ENCODE data around the gene SLC22A12. TPM values are rescaled to one million over a fixed set of nuclear protein-coding genes. Genes with fewer than 3 reads are reported as not detected.

The SLC22A12 gene
- polyA plus RNA-seq, 2 of the 4 experiments (the other 2 are of a cell fraction), result not detected

DNA sequence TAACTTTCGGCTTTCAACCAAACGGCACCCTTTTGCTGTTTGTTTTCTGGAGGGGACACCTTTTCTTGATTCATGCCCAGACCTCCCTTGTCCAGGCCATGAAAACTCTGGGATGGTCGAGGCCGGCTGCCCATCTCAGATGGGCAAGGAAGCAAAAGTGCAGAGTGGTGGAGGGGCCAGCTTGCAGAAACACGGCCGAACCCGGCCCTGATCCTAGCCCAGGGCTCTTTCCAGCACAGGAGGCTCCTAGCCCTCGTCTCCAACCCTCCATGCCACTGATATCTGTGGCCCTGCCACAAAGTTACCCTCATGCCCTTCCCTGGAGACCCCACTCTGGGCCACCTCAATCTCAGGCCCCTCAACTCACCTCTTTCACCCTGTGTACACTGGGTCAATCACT, 18.9 kb upstream of the SLC22A12 start:
- no peaks in the 10 kb centered on the region; the same call in 2 of the 3 replicates for H3K4me1 ChIP-seq
- H3K4me3 ChIP-seq, result no peak overlapping the region
- no peak for TF ChIP-seq CTCF (IDR thresholded peaks at IDR 0.05)
- TF ChIP-seq, protein P1, sequence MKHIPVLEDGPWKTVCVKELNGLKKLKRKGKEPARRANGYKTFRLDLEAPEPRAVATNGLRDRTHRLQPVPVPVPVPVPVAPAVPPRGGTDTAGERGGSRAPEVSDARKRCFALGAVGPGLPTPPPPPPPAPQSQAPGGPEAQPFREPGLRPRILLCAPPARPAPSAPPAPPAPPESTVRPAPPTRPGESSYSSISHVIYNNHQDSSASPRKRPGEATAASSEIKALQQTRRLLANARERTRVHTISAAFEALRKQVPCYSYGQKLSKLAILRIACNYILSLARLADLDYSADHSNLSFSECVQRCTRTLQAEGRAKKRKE (CRISPR knock-in tag; IDR thresholded peaks at IDR 0.05; ENCODE audit: low read depth), result no peak
- TF ChIP-seq HOXB5 (CRISPR knock-in tag; IDR thresholded peaks at IDR 0.05), result no peak
- TF ChIP-seq, protein P2, sequence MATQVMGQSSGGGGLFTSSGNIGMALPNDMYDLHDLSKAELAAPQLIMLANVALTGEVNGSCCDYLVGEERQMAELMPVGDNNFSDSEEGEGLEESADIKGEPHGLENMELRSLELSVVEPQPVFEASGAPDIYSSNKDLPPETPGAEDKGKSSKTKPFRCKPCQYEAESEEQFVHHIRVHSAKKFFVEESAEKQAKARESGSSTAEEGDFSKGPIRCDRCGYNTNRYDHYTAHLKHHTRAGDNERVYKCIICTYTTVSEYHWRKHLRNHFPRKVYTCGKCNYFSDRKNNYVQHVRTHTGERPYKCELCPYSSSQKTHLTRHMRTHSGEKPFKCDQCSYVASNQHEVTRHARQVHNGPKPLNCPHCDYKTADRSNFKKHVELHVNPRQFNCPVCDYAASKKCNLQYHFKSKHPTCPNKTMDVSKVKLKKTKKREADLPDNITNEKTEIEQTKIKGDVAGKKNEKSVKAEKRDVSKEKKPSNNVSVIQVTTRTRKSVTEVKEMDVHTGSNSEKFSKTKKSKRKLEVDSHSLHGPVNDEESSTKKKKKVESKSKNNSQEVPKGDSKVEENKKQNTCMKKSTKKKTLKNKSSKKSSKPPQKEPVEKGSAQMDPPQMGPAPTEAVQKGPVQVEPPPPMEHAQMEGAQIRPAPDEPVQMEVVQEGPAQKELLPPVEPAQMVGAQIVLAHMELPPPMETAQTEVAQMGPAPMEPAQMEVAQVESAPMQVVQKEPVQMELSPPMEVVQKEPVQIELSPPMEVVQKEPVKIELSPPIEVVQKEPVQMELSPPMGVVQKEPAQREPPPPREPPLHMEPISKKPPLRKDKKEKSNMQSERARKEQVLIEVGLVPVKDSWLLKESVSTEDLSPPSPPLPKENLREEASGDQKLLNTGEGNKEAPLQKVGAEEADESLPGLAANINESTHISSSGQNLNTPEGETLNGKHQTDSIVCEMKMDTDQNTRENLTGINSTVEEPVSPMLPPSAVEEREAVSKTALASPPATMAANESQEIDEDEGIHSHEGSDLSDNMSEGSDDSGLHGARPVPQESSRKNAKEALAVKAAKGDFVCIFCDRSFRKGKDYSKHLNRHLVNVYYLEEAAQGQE (IDR thresholded peaks at IDR 0.05), result no peak
- no peak for TF ChIP-seq HEYL (CRISPR knock-in tag; IDR thresholded peaks at IDR 0.05)
- no peak for TF ChIP-seq PHF8 (IDR thresholded peaks at IDR 0.05; ENCODE audit: borderline replicate concordance, low read depth)
- TF ChIP-seq RNF2 (IDR thresholded peaks at IDR 0.05; ENCODE audit: borderline replicate concordance, low read depth), result no peak
- TF ChIP-seq FOSL2 (IDR thresholded peaks at IDR 0.05), result no peak
- no peak for TF ChIP-seq FOSL2 (CRISPR knock-in tag; IDR thresholded peaks at IDR 0.05)
- TF ChIP-seq, protein P3, sequence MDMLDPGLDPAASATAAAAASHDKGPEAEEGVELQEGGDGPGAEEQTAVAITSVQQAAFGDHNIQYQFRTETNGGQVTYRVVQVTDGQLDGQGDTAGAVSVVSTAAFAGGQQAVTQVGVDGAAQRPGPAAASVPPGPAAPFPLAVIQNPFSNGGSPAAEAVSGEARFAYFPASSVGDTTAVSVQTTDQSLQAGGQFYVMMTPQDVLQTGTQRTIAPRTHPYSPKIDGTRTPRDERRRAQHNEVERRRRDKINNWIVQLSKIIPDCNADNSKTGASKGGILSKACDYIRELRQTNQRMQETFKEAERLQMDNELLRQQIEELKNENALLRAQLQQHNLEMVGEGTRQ (IDR thresholded peaks at IDR 0.05), result no peak
- no peak for TF ChIP-seq MYC (IDR thresholded peaks at IDR 0.05; ENCODE audit: borderline replicate concordance, low read length)
- TF ChIP-seq ZSCAN20 (CRISPR knock-in tag; IDR thresholded peaks at IDR 0.05), result no peak
- ATAC-seq (no peak), FAIRE-seq (no peak), DNase-seq (ENCODE audit: low read depth in 1 of 2, low spot score in 1 of 2) (no peak)
- H3K27ac ChIP-seq, result no peak overlapping the region
- WGBS (ENCODE audit: missing lambda C conversion rate), result 61% methylated on average over 8 of the region's 8 CpGs
- no peaks in the 10 kb centered on the region for H3K9me3 ChIP-seq
- CTCF ChIA-PET, result interaction anchor here (1.1 to 2.1 kb wide), 4 partner anchors 15 to 124 kb away, joined by 3 to 6 read pairs (median 4); no protein-coding TSS in a partner anchor
- no peak overlapping the region for H3K4me2 ChIP-seq
- POLR2A ChIA-PET, result no interaction called here

DNA sequence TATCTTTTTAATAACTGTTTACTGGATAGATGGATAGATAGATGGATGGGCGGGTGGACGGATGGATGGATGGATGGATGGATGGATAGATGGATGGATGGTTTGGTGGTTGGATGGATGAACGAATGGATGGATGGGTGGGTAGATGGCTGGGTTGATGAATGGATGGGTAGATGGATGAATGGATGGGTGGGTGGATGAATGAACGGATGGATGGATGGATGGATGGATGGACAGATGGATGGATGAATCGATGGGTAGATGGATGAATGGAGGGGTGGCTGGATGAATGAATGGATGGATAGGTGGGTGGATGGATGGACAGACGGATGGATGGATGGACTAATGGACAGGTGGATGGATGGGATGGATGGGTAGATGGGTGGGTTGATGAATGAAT, 13.8 kb upstream of the SLC22A12 start:
- H3K4me3 ChIP-seq, result no peak overlapping the region
- H3K4me1 ChIP-seq, result no peaks in the 10 kb centered on the region
- 38% methylated on average over 6 of the region's 6 CpGs for WGBS (ENCODE audit: missing lambda C conversion rate)
- no peak for FAIRE-seq
- no peak for DNase-seq (ENCODE audit: low read depth in 1 of 2, low spot score in 1 of 2)
- ATAC-seq, result no peak
- H3K9me3 ChIP-seq, result no peaks in the 10 kb centered on the region
- no peak for TF ChIP-seq RARB (CRISPR knock-in tag; IDR thresholded peaks at IDR 0.05)
- no peak for TF ChIP-seq FOSB (CRISPR knock-in tag; IDR thresholded peaks at IDR 0.05)
- no peak for TF ChIP-seq CHD4 (IDR thresholded peaks at IDR 0.05; ENCODE audit: borderline replicate concordance)
- no peak for TF ChIP-seq E2F6 (IDR thresholded peaks at IDR 0.05; ENCODE audit: borderline replicate concordance, low read depth)
- TF ChIP-seq RNF2 (IDR thresholded peaks at IDR 0.05; ENCODE audit: borderline replicate concordance, low read depth), result no peak
- no peak for TF ChIP-seq SREBF2 (IDR thresholded peaks at IDR 0.05)
- TF ChIP-seq ZSCAN20 (CRISPR knock-in tag; IDR thresholded peaks at IDR 0.05), result no peak
- TF ChIP-seq MAFK (IDR thresholded peaks at IDR 0.05; ENCODE audit: partially characterized antibody), result no peak
- no peak for TF ChIP-seq ZC3H11A (IDR thresholded peaks at IDR 0.05)
- TF ChIP-seq MYC (IDR thresholded peaks at IDR 0.05; ENCODE audit: borderline replicate concordance, low read length), result no peak
- TF ChIP-seq POLR2AphosphoS2 (conservative IDR thresholded peaks at IDR 0.05; ENCODE audit: low read length), result no peak
- TF ChIP-seq NR3C1 (IDR thresholded peaks at IDR 0.05), result no peak
- no peak for TF ChIP-seq EHF (CRISPR knock-in tag; IDR thresholded peaks at IDR 0.05)
- no peak for TF ChIP-seq CBX2 (IDR thresholded peaks at IDR 0.05; ENCODE audit: borderline replicate concordance, low read depth)
- ChIA-PET CTCF (interaction anchor here (1.0 to 1.7 kb wide), 2 partner anchors 112 to 128 kb away, joined by 3 to 4 read pairs; no protein-coding TSS in a partner anchor), POLR2A (no interaction called here)
- no peak overlapping the region for H3K27ac ChIP-seq
- H3K4me2 ChIP-seq, result no peak overlapping the region
